Measurements from ENCODE around the gene HSD11B1.

Gene HSD11B1

GRCh38 chr1:209766051-209766450 is 61.4 kb downstream of the HSD11B1 start:
- Histone ChIP-seq H3K9me2 (replicated peaks; ENCODE audit: insufficient read depth, low read length) (no peaks in the 10 kb centered on the region), H3K9me3 (replicated peaks; ENCODE audit: insufficient read depth, low read length) (no peaks in the 10 kb centered on the region), H3K9ac (ENCODE audit: low read length) (no peak overlapping the region), H3K4me1 (ENCODE audit: low read length) (peaks cover 33% of the 10 kb centered on the region), H2AFZ (ENCODE audit: low read length) (no peak overlapping the region), H4K20me1 (ENCODE audit: insufficient read depth, low read length) (no peaks in the 10 kb centered on the region), H3K4me3 (ENCODE audit: low read length) (no peak overlapping the region), H3F3A (ENCODE audit: insufficient read depth, low read length) (peaks cover 38% of the 10 kb centered on the region), H3K4me2 (ENCODE audit: low read depth, low read length) (peak overlapping the region; percentile 4; the same call in 1 of the 2 replicates), H3K27me3 (replicated peaks; ENCODE audit: insufficient read depth, low read length) (no peaks in the 10 kb centered on the region), H3K36me3 (replicated peaks; ENCODE audit: insufficient read depth, low read length) (no peaks in the 10 kb centered on the region), H3K27ac (ENCODE audit: low read length) (peak overlapping the region; percentile 37; the same call in 1 of the 2 replicates), H3K79me2 (ENCODE audit: low read length) (peaks cover 17% of the 10 kb centered on the region)
- DNase-seq = peak; percentile 20
- TF ChIP-seq EZH2 (optimal IDR thresholded peaks at IDR 0.05; ENCODE audit: low read depth, low read length) = no peak
- no peak for TF ChIP-seq CTCF (IDR thresholded peaks at IDR 0.05; ENCODE audit: low read length)
- no peak for TF ChIP-seq EZH2phosphoT487 (IDR thresholded peaks at IDR 0.05; ENCODE audit: low read length)

GRCh38 chr1:209767096-209767495 is 62.5 kb downstream of the HSD11B1 start:
- Histone ChIP-seq H3K9me2 (replicated peaks; ENCODE audit: insufficient read depth, low read length) (no peaks in the 10 kb centered on the region), H2AFZ (ENCODE audit: low read length) (no peak overlapping the region), H3K27me3 (replicated peaks; ENCODE audit: insufficient read depth, low read length) (no peaks in the 10 kb centered on the region), H3K9me3 (replicated peaks; ENCODE audit: insufficient read depth, low read length) (no peaks in the 10 kb centered on the region), H3K9ac (ENCODE audit: low read length) (no peak overlapping the region), H3K4me1 (ENCODE audit: low read length) (peaks cover 33% of the 10 kb centered on the region), H4K20me1 (ENCODE audit: insufficient read depth, low read length) (no peaks in the 10 kb centered on the region), H3K36me3 (replicated peaks; ENCODE audit: insufficient read depth, low read length) (no peaks in the 10 kb centered on the region), H3K4me3 (ENCODE audit: low read length) (no peak overlapping the region), H3K79me2 (ENCODE audit: low read length) (peaks cover 20% of the 10 kb centered on the region), H3K27ac (ENCODE audit: low read length) (peak overlapping the region; percentile 92; the same call in 1 of the 2 replicates), H3K4me2 (ENCODE audit: low read depth, low read length) (peak overlapping the region; percentile 75; the same call in 1 of the 2 replicates), H3F3A (ENCODE audit: insufficient read depth, low read length) (peaks cover 38% of the 10 kb centered on the region)
- no peak for DNase-seq
- TF ChIP-seq EZH2 (optimal IDR thresholded peaks at IDR 0.05; ENCODE audit: low read depth, low read length) (no peak), CTCF (IDR thresholded peaks at IDR 0.05; ENCODE audit: low read length) (no peak), EZH2phosphoT487 (IDR thresholded peaks at IDR 0.05; ENCODE audit: low read length) (no peak)

GRCh38 chr1:209767706-209768105 is 63.1 kb downstream of the HSD11B1 start:
- no peak for DNase-seq
- H3K9me2 ChIP-seq (replicated peaks; ENCODE audit: insufficient read depth, low read length) = no peaks in the 10 kb centered on the region
- H3F3A ChIP-seq (ENCODE audit: insufficient read depth, low read length) = peaks cover 38% of the 10 kb centered on the region
- no peaks in the 10 kb centered on the region for H3K27me3 ChIP-seq (replicated peaks; ENCODE audit: insufficient read depth, low read length)
- H3K4me2 ChIP-seq (ENCODE audit: low read depth, low read length) = peak overlapping the region; percentile 75
- H3K79me2 ChIP-seq (ENCODE audit: low read length) = peaks cover 20% of the 10 kb centered on the region
- H3K9ac ChIP-seq (ENCODE audit: low read length) = peak overlapping the region; percentile 19
- H3K9me3 ChIP-seq (replicated peaks; ENCODE audit: insufficient read depth, low read length) = no peaks in the 10 kb centered on the region
- H3K4me1 ChIP-seq (ENCODE audit: low read length) = peaks cover 33% of the 10 kb centered on the region
- no peaks in the 10 kb centered on the region for H4K20me1 ChIP-seq (ENCODE audit: insufficient read depth, low read length)
- TF ChIP-seq EZH2 (optimal IDR thresholded peaks at IDR 0.05; ENCODE audit: low read depth, low read length) (no peak), CTCF (IDR thresholded peaks at IDR 0.05; ENCODE audit: low read length) (no peak), EZH2phosphoT487 (IDR thresholded peaks at IDR 0.05; ENCODE audit: low read length) (no peak)
- H3K4me3 ChIP-seq (ENCODE audit: low read length) = peak overlapping the region; percentile 60
- H2AFZ ChIP-seq (ENCODE audit: low read length) = no peak overlapping the region
- H3K27ac ChIP-seq (ENCODE audit: low read length) = peak overlapping the region; percentile 92
- no peaks in the 10 kb centered on the region for H3K36me3 ChIP-seq (replicated peaks; ENCODE audit: insufficient read depth, low read length)
